ENCODE results near the gene TSPAN5. TPM values are rescaled to one million over a fixed set of nuclear protein-coding genes. Genes with fewer than 3 reads are reported as not detected.

The TSPAN5 gene
- total and polyA plus RNA-seq, 9 of the 15 experiments (the other 6 are each of a cell fraction or from before 2014, with no cell fraction given), result 0.58 to 6.6 (median 0.73) TPM

- TF ChIP-seq, protein P1, sequence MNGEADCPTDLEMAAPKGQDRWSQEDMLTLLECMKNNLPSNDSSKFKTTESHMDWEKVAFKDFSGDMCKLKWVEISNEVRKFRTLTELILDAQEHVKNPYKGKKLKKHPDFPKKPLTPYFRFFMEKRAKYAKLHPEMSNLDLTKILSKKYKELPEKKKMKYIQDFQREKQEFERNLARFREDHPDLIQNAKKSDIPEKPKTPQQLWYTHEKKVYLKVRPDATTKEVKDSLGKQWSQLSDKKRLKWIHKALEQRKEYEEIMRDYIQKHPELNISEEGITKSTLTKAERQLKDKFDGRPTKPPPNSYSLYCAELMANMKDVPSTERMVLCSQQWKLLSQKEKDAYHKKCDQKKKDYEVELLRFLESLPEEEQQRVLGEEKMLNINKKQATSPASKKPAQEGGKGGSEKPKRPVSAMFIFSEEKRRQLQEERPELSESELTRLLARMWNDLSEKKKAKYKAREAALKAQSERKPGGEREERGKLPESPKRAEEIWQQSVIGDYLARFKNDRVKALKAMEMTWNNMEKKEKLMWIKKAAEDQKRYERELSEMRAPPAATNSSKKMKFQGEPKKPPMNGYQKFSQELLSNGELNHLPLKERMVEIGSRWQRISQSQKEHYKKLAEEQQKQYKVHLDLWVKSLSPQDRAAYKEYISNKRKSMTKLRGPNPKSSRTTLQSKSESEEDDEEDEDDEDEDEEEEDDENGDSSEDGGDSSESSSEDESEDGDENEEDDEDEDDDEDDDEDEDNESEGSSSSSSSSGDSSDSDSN (IDR thresholded peaks at IDR 0.05; ENCODE audit: borderline replicate concordance in 1 of 2, low read depth in 2 of 2, low read length in 2 of 2), result no peak
- no peak for TF ChIP-seq ZNF717 (CRISPR knock-in tag; IDR thresholded peaks at IDR 0.05)
- TF ChIP-seq, protein P2, sequence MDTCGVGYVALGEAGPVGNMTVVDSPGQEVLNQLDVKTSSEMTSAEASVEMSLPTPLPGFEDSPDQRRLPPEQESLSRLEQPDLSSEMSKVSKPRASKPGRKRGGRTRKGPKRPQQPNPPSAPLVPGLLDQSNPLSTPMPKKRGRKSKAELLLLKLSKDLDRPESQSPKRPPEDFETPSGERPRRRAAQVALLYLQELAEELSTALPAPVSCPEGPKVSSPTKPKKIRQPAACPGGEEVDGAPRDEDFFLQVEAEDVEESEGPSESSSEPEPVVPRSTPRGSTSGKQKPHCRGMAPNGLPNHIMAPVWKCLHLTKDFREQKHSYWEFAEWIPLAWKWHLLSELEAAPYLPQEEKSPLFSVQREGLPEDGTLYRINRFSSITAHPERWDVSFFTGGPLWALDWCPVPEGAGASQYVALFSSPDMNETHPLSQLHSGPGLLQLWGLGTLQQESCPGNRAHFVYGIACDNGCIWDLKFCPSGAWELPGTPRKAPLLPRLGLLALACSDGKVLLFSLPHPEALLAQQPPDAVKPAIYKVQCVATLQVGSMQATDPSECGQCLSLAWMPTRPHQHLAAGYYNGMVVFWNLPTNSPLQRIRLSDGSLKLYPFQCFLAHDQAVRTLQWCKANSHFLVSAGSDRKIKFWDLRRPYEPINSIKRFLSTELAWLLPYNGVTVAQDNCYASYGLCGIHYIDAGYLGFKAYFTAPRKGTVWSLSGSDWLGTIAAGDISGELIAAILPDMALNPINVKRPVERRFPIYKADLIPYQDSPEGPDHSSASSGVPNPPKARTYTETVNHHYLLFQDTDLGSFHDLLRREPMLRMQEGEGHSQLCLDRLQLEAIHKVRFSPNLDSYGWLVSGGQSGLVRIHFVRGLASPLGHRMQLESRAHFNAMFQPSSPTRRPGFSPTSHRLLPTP (IDR thresholded peaks at IDR 0.05; ENCODE audit: borderline replicate concordance, extremely low read depth, insufficient read length), result no peak
- no peak for TF ChIP-seq ZNF561 (CRISPR knock-in tag; conservative IDR thresholded peaks at IDR 0.05)
- peak; percentile 87 for TF ChIP-seq NFIC (IDR thresholded peaks at IDR 0.05)
- no peak for TF ChIP-seq RBM39 (optimal IDR thresholded peaks at IDR 0.05; ENCODE audit: low read depth, low read length)
- TF ChIP-seq FOSL1 (tag; conservative IDR thresholded peaks at IDR 0.05), result peak; percentile 69
- no peak for TF ChIP-seq ETV6 (IDR thresholded peaks at IDR 0.05; ENCODE audit: borderline replicate concordance in 1 of 2, low read depth in 2 of 2, low read length in 1 of 2)
- TF ChIP-seq ETV6 (CRISPR knock-in tag; IDR thresholded peaks at IDR 0.05; ENCODE audit: borderline replicate concordance), result no peak
- TF ChIP-seq SIN3B (IDR thresholded peaks at IDR 0.05; ENCODE audit: low read depth), result no peak
- TF ChIP-seq PCBP2 (IDR thresholded peaks at IDR 0.05; ENCODE audit: low read depth, low read length, poor library complexity, severe bottlenecking), result no peak
- no peak for TF ChIP-seq CHD1 (IDR thresholded peaks at IDR 0.05; ENCODE audit: low read length)
- TF ChIP-seq, protein P3, sequence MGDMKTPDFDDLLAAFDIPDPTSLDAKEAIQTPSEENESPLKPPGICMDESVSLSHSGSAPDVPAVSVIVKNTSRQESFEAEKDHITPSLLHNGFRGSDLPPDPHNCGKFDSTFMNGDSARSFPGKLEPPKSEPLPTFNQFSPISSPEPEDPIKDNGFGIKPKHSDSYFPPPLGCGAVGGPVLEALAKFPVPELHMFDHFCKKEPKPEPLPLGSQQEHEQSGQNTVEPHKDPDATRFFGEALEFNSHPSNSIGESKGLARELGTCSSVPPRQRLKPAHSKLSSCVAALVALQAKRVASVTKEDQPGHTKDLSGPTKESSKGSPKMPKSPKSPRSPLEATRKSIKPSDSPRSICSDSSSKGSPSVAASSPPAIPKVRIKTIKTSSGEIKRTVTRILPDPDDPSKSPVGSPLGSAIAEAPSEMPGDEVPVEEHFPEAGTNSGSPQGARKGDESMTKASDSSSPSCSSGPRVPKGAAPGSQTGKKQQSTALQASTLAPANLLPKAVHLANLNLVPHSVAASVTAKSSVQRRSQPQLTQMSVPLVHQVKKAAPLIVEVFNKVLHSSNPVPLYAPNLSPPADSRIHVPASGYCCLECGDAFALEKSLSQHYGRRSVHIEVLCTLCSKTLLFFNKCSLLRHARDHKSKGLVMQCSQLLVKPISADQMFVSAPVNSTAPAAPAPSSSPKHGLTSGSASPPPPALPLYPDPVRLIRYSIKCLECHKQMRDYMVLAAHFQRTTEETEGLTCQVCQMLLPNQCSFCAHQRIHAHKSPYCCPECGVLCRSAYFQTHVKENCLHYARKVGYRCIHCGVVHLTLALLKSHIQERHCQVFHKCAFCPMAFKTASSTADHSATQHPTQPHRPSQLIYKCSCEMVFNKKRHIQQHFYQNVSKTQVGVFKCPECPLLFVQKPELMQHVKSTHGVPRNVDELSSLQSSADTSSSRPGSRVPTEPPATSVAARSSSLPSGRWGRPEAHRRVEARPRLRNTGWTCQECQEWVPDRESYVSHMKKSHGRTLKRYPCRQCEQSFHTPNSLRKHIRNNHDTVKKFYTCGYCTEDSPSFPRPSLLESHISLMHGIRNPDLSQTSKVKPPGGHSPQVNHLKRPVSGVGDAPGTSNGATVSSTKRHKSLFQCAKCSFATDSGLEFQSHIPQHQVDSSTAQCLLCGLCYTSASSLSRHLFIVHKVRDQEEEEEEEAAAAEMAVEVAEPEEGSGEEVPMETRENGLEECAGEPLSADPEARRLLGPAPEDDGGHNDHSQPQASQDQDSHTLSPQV (IDR thresholded peaks at IDR 0.05), result no peak
- peak; percentile 89 for TF ChIP-seq SMARCA4 (IDR thresholded peaks at IDR 0.05)
- TF ChIP-seq RBM25 (IDR thresholded peaks at IDR 0.05; ENCODE audit: low read depth, low read length, severe bottlenecking), result no peak
- TF ChIP-seq ZNF253 (CRISPR knock-in tag; conservative IDR thresholded peaks at IDR 0.05), result no peak
- TF ChIP-seq ZNF644 (tag; IDR thresholded peaks at IDR 0.05; ENCODE audit: low read depth), result peak; percentile 65; the same call in 1 of the 2 replicates
- TF ChIP-seq ZNF77 (CRISPR knock-in tag; IDR thresholded peaks at IDR 0.05), result no peak
- TF ChIP-seq PHB2 (IDR thresholded peaks at IDR 0.05; ENCODE audit: low read depth), result peak; percentile 84
- TF ChIP-seq TBL1XR1 (IDR thresholded peaks at IDR 0.05; ENCODE audit: low read length in 2 of 2), result peak; percentile 21 to 67; a peak in 2 of 4 replicates
- peak; percentile 68; the same call in 1 of the 2 replicates for TF ChIP-seq CREB1 (IDR thresholded peaks at IDR 0.05)
- TF ChIP-seq CREB1 (CRISPR knock-in tag; IDR thresholded peaks at IDR 0.05), result no peak
These were observed 28.4 kb upstream of the TSPAN5 start (continued) for GRCh38 chr4:98686847-98687246.

Measured in K562 (cell line).